SK-N-SH (cell line): ENCODE data around the gene IQCK.

ENCODE experiments used
- FOXJ3 ChIP-seq: sonication (generic); formaldehyde crosslinking; IDR thresholded peaks from 2 replicates; pipeline ENCODE4 v1.5.1; 2020; ENCODE audit warnings: mild to moderate bottlenecking, missing genetic modification reagents
- FOXM1 ChIP-seq: IDR thresholded peaks from 2 replicates; pipeline ENCODE4 v1.4.0; 2012; ENCODE audit warnings: low read depth, mild to moderate bottlenecking
- NRF1 ChIP-seq: IDR thresholded peaks from 2 replicates; pipeline ENCODE4 v1.6.1; 2012; ENCODE audit warnings: low read depth, mild to moderate bottlenecking, low read length
- RXRA ChIP-seq: IDR thresholded peaks from 2 replicates; pipeline ENCODE4 v1.4.0; 2012; ENCODE audit warnings: low read depth, mild to moderate bottlenecking, borderline replicate concordance
- SIN3A ChIP-seq: IDR thresholded peaks from 2 replicates; pipeline ENCODE4 v1.6.1; 2012; ENCODE audit warnings: low read depth, mild to moderate bottlenecking, low read length, moderate library complexity, borderline replicate concordance
- USF2 ChIP-seq: fragments of 150-350 bp; IDR thresholded peaks from 2 replicates; pipeline ENCODE4 v1.6.1; 2017; ENCODE audit warnings: antibody characterized with exemption, low read length, low read depth, borderline replicate concordance
- YY1 ChIP-seq: IDR thresholded peaks from 2 replicates; pipeline ENCODE4 v1.4.0; 2012; ENCODE audit warnings: low read depth, mild to moderate bottlenecking
- TF ChIP-seq, protein P1 (sequence below): fragments of 200-600 bp; sonication (generic); IDR thresholded peaks from 2 replicates; pipeline ENCODE4 v1.6.1; 2017; ENCODE audit warnings: antibody characterized with exemption, mild to moderate bottlenecking, moderate library complexity

DNA sequence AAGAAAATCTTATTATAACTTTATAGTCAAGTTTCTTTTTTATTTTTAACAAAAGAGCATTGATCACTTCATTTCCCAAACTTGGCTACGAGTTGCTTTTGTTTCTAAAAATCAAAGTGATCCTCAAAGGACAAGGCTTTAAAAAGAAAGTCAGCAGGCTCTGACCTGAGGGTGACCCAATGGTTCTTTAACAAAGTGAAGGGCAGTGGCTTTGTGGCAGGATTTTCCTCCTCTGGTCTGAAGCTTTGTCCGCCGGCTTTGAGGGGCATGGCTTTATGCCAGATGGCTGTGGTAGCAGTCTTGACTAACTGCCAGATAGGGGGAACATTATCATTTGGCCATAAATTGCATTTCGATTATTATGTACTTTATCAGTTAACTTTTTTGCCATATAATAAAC is 28.5 kb downstream of the IQCK start:
- no peak for TF ChIP-seq YY1
- TF ChIP-seq SIN3A: no peak
- TF ChIP-seq NRF1: no peak
- no peak for TF ChIP-seq USF2
- TF ChIP-seq FOXM1: no peak
- TF ChIP-seq, protein P1, sequence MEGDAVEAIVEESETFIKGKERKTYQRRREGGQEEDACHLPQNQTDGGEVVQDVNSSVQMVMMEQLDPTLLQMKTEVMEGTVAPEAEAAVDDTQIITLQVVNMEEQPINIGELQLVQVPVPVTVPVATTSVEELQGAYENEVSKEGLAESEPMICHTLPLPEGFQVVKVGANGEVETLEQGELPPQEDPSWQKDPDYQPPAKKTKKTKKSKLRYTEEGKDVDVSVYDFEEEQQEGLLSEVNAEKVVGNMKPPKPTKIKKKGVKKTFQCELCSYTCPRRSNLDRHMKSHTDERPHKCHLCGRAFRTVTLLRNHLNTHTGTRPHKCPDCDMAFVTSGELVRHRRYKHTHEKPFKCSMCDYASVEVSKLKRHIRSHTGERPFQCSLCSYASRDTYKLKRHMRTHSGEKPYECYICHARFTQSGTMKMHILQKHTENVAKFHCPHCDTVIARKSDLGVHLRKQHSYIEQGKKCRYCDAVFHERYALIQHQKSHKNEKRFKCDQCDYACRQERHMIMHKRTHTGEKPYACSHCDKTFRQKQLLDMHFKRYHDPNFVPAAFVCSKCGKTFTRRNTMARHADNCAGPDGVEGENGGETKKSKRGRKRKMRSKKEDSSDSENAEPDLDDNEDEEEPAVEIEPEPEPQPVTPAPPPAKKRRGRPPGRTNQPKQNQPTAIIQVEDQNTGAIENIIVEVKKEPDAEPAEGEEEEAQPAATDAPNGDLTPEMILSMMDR: no peak
- TF ChIP-seq FOXJ3 (CRISPR knock-in tag): no peak
- no peak for TF ChIP-seq RXRA
